Fibroblast of lung (primary cell): ENCODE measurements around the gene ALG12.

Experiments used
- CTCF ChIP-seq, 2 donors: IDR thresholded peaks in 1 of 2; conservative IDR thresholded peaks in 1 of 2; 1 replicate in 1 of 2; 2 replicates in 1 of 2; pipeline ENCODE4 v1.5.1; 2011 to 2012; ENCODE audit warnings: low read length in 2 of 2, control low read depth in 1 of 2, inconsistent platforms in 1 of 2, low read depth in 1 of 2, mild to moderate bottlenecking in 1 of 2
- EZH2 ChIP-seq: IDR thresholded peaks from 2 replicates; pipeline ENCODE4 v1.5.1; 2012; ENCODE audit warnings: low read length, control low read depth, mild to moderate bottlenecking; ENCODE audit errors: missing control alignments

DNA sequence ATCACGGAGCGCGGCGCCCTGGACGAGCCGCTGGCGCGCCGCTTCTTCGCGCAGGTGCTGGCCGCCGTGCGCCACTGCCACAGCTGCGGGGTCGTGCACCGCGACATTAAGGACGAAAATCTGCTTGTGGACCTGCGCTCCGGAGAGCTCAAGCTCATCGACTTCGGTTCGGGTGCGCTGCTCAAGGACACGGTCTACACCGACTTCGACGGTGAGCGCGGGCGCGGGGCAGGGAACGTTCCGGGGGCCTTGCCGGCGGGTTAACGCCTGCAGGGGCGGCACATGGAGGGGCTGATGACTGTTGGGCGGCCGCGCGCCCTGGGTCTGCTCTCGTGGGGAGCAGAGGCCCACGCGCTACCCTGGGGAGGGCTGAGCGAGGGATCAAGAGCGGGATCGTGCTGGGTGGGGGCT, 43.4 kb upstream of the ALG12 start:
- TF ChIP-seq CTCF (conservative IDR thresholded peaks at IDR 0.05 in 1 of 2, IDR thresholded peaks at IDR 0.05 in 1 of 2; ENCODE audit: low read depth in 1 of 2, low read length in 2 of 2) (no peak), EZH2 (no peak)
